Measurements from ENCODE around the gene AMN1.

The AMN1 gene

DNA sequence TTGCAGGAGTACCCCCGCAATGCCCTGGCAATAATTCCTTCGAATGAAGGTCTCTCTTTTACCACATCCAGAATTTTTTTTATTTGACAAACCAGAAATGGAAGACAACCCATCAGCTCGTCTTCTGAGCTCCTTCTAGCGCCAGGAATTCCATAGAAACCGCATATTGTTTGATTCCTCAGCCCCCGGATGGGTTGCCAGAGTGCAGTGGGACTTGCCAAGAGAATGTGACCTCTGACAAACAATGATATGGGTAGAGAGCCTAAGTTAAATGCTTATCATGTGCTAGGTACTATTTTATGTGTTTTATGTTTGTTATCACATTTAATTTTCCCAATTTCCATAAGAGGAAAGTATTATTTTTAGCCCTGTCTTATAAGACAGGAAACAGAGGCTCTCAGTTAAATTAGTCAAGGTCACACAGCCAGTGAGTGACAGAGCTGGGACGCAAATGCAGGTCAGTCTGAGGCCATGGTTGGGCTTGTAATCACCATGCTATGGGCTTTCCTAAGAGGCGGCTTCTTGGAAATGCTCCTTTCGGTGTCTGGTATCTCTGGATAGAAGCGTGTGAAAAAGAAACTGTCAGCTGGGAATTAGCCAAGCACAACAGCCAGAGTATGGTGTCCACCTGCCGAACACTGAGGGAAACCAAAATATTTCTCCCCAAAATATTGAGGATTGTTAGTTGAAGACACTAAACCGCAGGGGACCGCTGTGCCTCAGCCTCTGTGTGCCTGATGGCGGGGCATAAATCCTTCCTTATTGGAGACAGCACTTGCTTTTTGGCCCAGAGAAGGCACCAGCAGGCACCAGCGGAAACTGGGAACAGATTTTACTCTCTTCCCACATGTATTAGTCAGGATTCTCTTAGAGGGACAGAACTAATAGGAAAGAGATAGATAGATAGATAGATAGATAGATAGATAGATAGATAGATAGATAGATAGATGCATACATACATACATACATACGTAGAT, 98.8 kb downstream of the AMN1 start:
- Histone ChIP-seq H3K4me2 (ENCODE audit: low read length, poor library complexity, severe bottlenecking) (no peak overlapping the region), H2AK5ac (ENCODE audit: low read length, severe bottlenecking) (no peak overlapping the region), H3K4me1 (ENCODE audit: control insufficient read depth, insufficient read depth, low read depth, low read length) (peaks cover 2% of the 10 kb centered on the region), H3K9ac (ENCODE audit: low read length) (peak overlapping the region; percentile 44), H4K91ac (ENCODE audit: low read length) (no peak overlapping the region), H2BK12ac (ENCODE audit: low read length in 2 of 2) (no peak overlapping the region), H3K23ac (ENCODE audit: low read length in 2 of 2) (no peak overlapping the region), H3K18ac (ENCODE audit: low read depth in 1 of 2, low read length in 2 of 2) (peak overlapping the region in 1 of 2 experiments; percentile 72), H3K79me1 (replicated peaks; ENCODE audit: low read length, poor library complexity, severe bottlenecking) (no peaks in the 10 kb centered on the region), H3K36me3 (ENCODE audit: control insufficient read depth in 1 of 2, insufficient read depth in 2 of 2, low read depth in 1 of 2, low read length in 2 of 2) (peaks cover 0 to 7% of the 10 kb centered on the region in 2 experiments), H3K27ac (ENCODE audit: low read length, poor library complexity, severe bottlenecking) (no peak overlapping the region), H2AFZ (ENCODE audit: low read depth, low read length) (no peak overlapping the region), H3K4ac (ENCODE audit: low read depth in 1 of 2, low read length in 2 of 2) (no peak overlapping the region), H3K14ac (ENCODE audit: low read length in 2 of 2) (no peak overlapping the region), H3K27me3 (ENCODE audit: control insufficient read depth in 1 of 2, insufficient read depth in 1 of 2, low read length in 2 of 2) (no peaks in the 10 kb centered on the region), H3K4me3 (ENCODE audit: insufficient read depth in 1 of 2, low read depth in 1 of 2, low read length in 2 of 2) (peak overlapping the region in 1 of 2 experiments; percentile 50), H4K8ac (ENCODE audit: low read length) (no peak overlapping the region), H2BK5ac (ENCODE audit: low read depth, low read length, poor library complexity, severe bottlenecking) (no peak overlapping the region), H2BK15ac (ENCODE audit: low read depth, poor library complexity, severe bottlenecking) (no peak overlapping the region), H2BK120ac (ENCODE audit: low read depth, low read length) (no peak overlapping the region), H3K9me3 (ENCODE audit: control insufficient read depth, low read length) (no peaks in the 10 kb centered on the region)
- 53% methylated on average over 14 of the region's 16 CpGs for WGBS
- peak; percentile 63 for DNase-seq

DNA sequence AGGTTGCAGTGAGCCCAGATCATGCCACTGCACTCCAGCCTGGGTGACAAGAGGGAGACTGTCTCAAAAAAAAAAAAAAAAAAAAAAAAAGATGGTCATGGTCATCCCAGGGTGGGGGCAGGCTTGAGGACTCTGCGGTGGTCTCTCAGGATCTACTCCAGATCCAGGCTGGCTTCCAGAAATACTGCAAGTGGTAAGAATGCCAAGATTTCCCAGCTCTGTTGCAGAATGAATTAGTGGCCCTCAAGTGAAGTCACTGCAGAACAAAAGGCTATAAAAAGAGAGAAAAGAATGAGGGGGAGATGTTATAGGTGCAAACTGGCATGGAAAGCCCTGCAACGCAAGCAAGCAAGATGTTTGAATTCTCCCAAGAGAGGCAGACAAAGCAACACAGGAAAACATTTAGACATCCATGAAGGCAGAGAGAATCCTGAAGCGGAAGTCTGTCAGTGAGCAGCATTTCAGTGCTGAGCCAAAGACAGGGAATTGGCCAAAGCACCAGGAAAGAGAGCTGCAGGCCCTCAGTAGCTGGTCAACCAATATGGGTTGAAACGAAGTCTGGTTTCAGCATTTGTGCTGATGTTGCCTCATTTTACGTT, 101.3 kb downstream of the AMN1 start:
- no peaks in the 10 kb centered on the region for H3K9me3 ChIP-seq (ENCODE audit: control insufficient read depth, low read length)
- H3K27me3 ChIP-seq (ENCODE audit: control insufficient read depth in 1 of 2, insufficient read depth in 1 of 2, low read length in 2 of 2), result no peaks in the 10 kb centered on the region
- H3K4ac ChIP-seq (ENCODE audit: low read depth in 1 of 2, low read length in 2 of 2), result no peak overlapping the region

DNA sequence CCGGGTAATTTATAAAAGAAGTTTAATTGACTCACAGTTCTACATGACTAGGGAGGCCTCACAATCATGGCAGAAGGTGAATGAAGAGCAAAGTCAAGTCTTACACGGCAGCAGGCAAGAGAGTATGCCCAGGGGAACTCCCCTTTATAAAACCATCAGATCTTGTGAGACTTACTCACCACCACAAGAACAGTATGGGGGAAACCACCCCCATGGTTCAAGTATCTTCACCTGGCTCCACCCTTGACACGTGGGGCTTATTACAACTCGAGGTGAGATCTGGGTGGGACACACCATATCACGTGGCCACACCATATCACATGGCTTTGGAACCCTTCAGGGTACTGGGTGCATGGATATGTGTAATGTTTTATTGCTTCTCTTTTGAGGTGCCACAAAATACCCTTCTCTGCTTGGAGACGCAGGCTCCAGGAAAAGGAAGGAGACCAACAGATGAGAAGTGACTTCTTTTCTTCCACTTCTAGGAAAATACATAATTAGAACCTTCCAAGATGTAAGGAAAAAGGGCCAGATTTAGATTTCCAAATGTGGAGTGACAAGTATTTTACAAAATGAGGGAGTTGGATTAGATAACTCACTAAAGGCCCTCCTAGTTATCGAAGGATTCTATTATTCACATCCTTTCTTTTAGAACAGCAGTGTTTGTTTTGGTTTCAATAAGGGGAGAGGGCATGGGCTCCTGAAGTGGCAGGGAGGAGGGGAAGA, 102.4 kb downstream of the AMN1 start:
- no peak overlapping the region for H2BK120ac ChIP-seq (ENCODE audit: low read depth, low read length)
- H3K79me1 ChIP-seq (replicated peaks; ENCODE audit: low read length, poor library complexity, severe bottlenecking), result no peaks in the 10 kb centered on the region
- WGBS, result 88% methylated on average over 5 of the region's 7 CpGs
- H2BK12ac ChIP-seq (ENCODE audit: low read length in 2 of 2), result no peak overlapping the region
- H3K36me3 ChIP-seq (ENCODE audit: control insufficient read depth in 1 of 2, insufficient read depth in 2 of 2, low read depth in 1 of 2, low read length in 2 of 2), result peaks cover 0 to 7% of the 10 kb centered on the region in 2 experiments
- H3K4ac ChIP-seq (ENCODE audit: low read depth in 1 of 2, low read length in 2 of 2), result no peak overlapping the region
- no peaks in the 10 kb centered on the region for H3K9me3 ChIP-seq (ENCODE audit: control insufficient read depth, low read length)
- H2BK15ac ChIP-seq (ENCODE audit: low read depth, poor library complexity, severe bottlenecking), result no peak overlapping the region
- peaks cover 2% of the 10 kb centered on the region for H3K4me1 ChIP-seq (ENCODE audit: control insufficient read depth, insufficient read depth, low read depth, low read length)
- no peak overlapping the region for H3K18ac ChIP-seq (ENCODE audit: low read depth in 1 of 2, low read length in 2 of 2)
- no peak for DNase-seq
- no peak overlapping the region for H3K27ac ChIP-seq (ENCODE audit: low read length, poor library complexity, severe bottlenecking)
- no peak overlapping the region for H2BK5ac ChIP-seq (ENCODE audit: low read depth, low read length, poor library complexity, severe bottlenecking)
- H3K4me3 ChIP-seq (ENCODE audit: insufficient read depth in 1 of 2, low read depth in 1 of 2, low read length in 2 of 2), result no peak overlapping the region
- H3K4me2 ChIP-seq (ENCODE audit: low read length, poor library complexity, severe bottlenecking), result no peak overlapping the region
- no peak overlapping the region for H3K9ac ChIP-seq (ENCODE audit: low read length)
- H3K14ac ChIP-seq (ENCODE audit: low read length in 2 of 2), result no peak overlapping the region
- H3K23ac ChIP-seq (ENCODE audit: low read length in 2 of 2), result no peak overlapping the region
- H4K91ac ChIP-seq (ENCODE audit: low read length), result no peak overlapping the region
- H2AK5ac ChIP-seq (ENCODE audit: low read length, severe bottlenecking), result no peak overlapping the region
- no peaks in the 10 kb centered on the region for H3K27me3 ChIP-seq (ENCODE audit: control insufficient read depth in 1 of 2, insufficient read depth in 1 of 2, low read length in 2 of 2)
- no peak overlapping the region for H2AFZ ChIP-seq (ENCODE audit: low read depth, low read length)
- H4K8ac ChIP-seq (ENCODE audit: low read length), result no peak overlapping the region

More for the DNA sequence above, 101.3 kb downstream of the AMN1 start:
- Histone ChIP-seq H2BK15ac (ENCODE audit: low read depth, poor library complexity, severe bottlenecking) (no peak overlapping the region), H3K4me1 (ENCODE audit: control insufficient read depth, insufficient read depth, low read depth, low read length) (peaks cover 2% of the 10 kb centered on the region), H2AK5ac (ENCODE audit: low read length, severe bottlenecking) (no peak overlapping the region), H3K27ac (ENCODE audit: low read length, poor library complexity, severe bottlenecking) (no peak overlapping the region), H2BK120ac (ENCODE audit: low read depth, low read length) (no peak overlapping the region), H3K23ac (ENCODE audit: low read length in 2 of 2) (no peak overlapping the region), H3K14ac (ENCODE audit: low read length in 2 of 2) (no peak overlapping the region), H3K18ac (ENCODE audit: low read depth in 1 of 2, low read length in 2 of 2) (no peak overlapping the region), H4K91ac (ENCODE audit: low read length) (no peak overlapping the region), H3K9ac (ENCODE audit: low read length) (no peak overlapping the region), H3K36me3 (ENCODE audit: control insufficient read depth in 1 of 2, insufficient read depth in 2 of 2, low read depth in 1 of 2, low read length in 2 of 2) (peaks cover 0 to 7% of the 10 kb centered on the region in 2 experiments), H2AFZ (ENCODE audit: low read depth, low read length) (no peak overlapping the region), H4K8ac (ENCODE audit: low read length) (no peak overlapping the region), H3K4me3 (ENCODE audit: insufficient read depth in 1 of 2, low read depth in 1 of 2, low read length in 2 of 2) (no peak overlapping the region), H2BK5ac (ENCODE audit: low read depth, low read length, poor library complexity, severe bottlenecking) (no peak overlapping the region), H2BK12ac (ENCODE audit: low read length in 2 of 2) (no peak overlapping the region), H3K4me2 (ENCODE audit: low read length, poor library complexity, severe bottlenecking) (no peak overlapping the region), H3K79me1 (replicated peaks; ENCODE audit: low read length, poor library complexity, severe bottlenecking) (no peaks in the 10 kb centered on the region)
- 96% methylated on average over 5 of the region's 5 CpGs for WGBS
- no peak for DNase-seq

- Histone ChIP-seq H4K8ac (ENCODE audit: low read length) (no peak overlapping the region), H2BK15ac (ENCODE audit: low read depth, poor library complexity, severe bottlenecking) (no peak overlapping the region), H3K27ac (ENCODE audit: low read length, poor library complexity, severe bottlenecking) (no peak overlapping the region), H4K91ac (ENCODE audit: low read length) (no peak overlapping the region), H2BK5ac (ENCODE audit: low read depth, low read length, poor library complexity, severe bottlenecking) (no peak overlapping the region), H2BK12ac (ENCODE audit: low read length in 2 of 2) (no peak overlapping the region), H2AK5ac (ENCODE audit: low read length, severe bottlenecking) (no peak overlapping the region), H3K36me3 (ENCODE audit: control insufficient read depth in 1 of 2, insufficient read depth in 2 of 2, low read depth in 1 of 2, low read length in 2 of 2) (peaks cover 0 to 7% of the 10 kb centered on the region in 2 experiments), H3K9ac (ENCODE audit: low read length) (no peak overlapping the region), H3K4me3 (ENCODE audit: insufficient read depth in 1 of 2, low read depth in 1 of 2, low read length in 2 of 2) (no peak overlapping the region), H3K79me1 (replicated peaks; ENCODE audit: low read length, poor library complexity, severe bottlenecking) (no peaks in the 10 kb centered on the region), H2BK120ac (ENCODE audit: low read depth, low read length) (no peak overlapping the region), H3K4me1 (ENCODE audit: control insufficient read depth, insufficient read depth, low read depth, low read length) (no peaks in the 10 kb centered on the region), H3K18ac (ENCODE audit: low read depth in 1 of 2, low read length in 2 of 2) (no peak overlapping the region), H3K4me2 (ENCODE audit: low read length, poor library complexity, severe bottlenecking) (no peak overlapping the region), H3K27me3 (ENCODE audit: control insufficient read depth in 1 of 2, insufficient read depth in 1 of 2, low read length in 2 of 2) (no peaks in the 10 kb centered on the region), H3K14ac (ENCODE audit: low read length in 2 of 2) (no peak overlapping the region), H2AFZ (ENCODE audit: low read depth, low read length) (no peak overlapping the region), H3K23ac (ENCODE audit: low read length in 2 of 2) (no peak overlapping the region), H3K9me3 (ENCODE audit: control insufficient read depth, low read length) (no peaks in the 10 kb centered on the region), H3K4ac (ENCODE audit: low read depth in 1 of 2, low read length in 2 of 2) (no peak overlapping the region)
- 100% methylated on average over 3 of the region's 4 CpGs for WGBS
- no peak for DNase-seq
Measured at GRCh38 chr12:31622038-31622437, 106.8 kb downstream of the AMN1 start.
